Loucy (cell line): ENCODE data around the gene CCIN.

Experiments
- CTCF ChIP-seq: fragments of 200-600 bp; sonication (generic); conservative IDR thresholded peaks from 2 replicates; pipeline ENCODE4 v1.5.1; 2014; ENCODE audit warnings: mild to moderate bottlenecking, antibody characterized with exemption, low read length
- EZH2phosphoT487 ChIP-seq: fragments of 200-600 bp; IDR thresholded peaks from 2 replicates; pipeline ENCODE4 v1.6.1; 2018; ENCODE audit warnings: antibody characterized with exemption, mild to moderate bottlenecking, moderate library complexity, borderline replicate concordance

DNA sequence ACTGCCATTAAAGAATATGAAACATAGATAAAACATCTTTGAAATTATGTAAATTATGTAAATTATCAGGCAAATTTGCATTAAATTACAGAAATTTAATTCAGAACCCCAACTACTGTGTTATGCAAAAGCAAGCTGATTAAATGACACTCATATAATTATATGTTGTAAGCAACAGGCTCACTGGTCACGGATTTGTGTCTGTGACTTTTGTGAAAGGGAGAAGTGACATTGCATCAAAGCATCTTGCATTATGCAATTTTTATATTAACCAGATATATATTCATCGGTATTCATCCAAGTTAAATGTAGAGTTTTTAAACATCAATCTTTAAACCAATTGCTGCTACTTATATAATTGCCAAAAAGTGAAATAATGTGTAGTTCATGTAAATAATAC, 45.7 kb upstream of the CCIN start:
- TF ChIP-seq CTCF = no peak
- no peak for TF ChIP-seq EZH2phosphoT487
